NCI-H1694 (cell line): ENCODE results near the gene TSPAN1.
"Not testable (repeated sequence)": the region's sequence is repeated elsewhere in the genome, so short reads cannot be mapped to it uniquely, and the experiment has no call there.

ENCODE experiments used
- DNase-seq: peaks from one replicate; lab custom pipeline; 2025; lab: John Stamatoyannopoulos, UW

The TSPAN1 gene

DNA sequence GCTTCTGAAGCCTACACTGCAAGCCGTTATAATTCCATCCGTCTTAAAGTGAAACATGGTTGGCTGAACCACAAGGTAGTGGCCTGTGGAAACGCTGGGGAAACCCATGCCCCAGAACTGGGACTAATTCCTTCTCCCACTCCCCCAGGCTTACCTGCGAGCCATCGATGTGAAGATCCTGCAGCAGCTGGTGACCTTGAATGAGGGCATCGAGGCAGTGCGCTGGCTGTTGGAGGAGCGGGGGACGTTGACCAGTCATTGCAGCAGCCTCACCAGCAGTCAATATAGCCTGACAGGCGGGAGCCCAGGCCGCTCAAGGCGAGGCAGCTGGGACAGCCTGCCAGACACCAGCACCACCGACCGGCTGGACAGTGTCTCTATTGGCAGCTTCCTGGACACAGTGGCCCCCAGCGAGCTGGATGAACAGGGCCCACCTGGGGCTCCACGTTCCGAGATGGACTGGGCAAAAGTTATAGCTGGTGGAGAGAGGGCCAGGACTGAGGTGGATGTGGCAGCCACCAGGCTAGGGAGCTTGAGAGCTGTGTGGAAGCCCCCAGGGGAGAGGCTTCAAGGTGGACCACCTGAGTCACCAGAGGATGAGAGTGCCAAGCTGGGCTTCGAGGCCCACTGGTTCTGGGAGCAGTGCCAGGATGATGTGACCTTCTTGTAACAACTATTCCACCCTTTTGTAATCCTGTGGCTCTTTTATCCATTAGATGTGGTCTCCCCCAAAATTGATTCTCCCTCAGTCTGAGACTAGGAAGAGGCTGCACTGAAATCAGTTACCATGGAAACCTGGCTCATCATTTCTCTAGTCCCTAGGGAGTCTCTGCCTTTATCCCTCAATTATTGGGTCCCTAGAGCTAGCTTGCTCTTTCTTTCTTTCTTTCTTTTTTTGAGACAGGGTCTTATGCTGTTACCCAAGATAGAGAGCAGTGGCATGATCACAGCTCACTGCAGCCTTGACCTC lies 44.9 kb downstream of the TSPAN1 start:
- DNase-seq, result peak; percentile 9

DNA sequence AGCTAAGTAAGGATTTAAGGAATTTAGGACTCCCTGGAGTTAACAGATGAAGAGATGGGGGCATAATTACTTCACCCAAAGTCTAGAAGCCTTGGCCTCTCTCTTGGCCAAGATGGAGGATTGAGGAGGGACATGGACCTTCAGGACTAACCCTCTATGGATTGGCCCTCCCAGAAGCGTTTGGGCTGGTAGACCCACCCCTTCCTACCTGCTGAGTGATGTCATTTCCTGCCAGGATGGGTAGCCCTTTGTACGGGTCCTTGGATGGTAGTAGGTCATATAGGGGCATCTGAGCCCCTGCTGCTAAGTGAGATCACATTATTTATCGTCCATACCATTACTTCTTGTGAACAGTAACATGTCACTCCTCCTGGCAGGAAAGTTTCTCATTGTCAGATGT lies 45.9 kb downstream of the TSPAN1 start:
- no peak for DNase-seq

DNA sequence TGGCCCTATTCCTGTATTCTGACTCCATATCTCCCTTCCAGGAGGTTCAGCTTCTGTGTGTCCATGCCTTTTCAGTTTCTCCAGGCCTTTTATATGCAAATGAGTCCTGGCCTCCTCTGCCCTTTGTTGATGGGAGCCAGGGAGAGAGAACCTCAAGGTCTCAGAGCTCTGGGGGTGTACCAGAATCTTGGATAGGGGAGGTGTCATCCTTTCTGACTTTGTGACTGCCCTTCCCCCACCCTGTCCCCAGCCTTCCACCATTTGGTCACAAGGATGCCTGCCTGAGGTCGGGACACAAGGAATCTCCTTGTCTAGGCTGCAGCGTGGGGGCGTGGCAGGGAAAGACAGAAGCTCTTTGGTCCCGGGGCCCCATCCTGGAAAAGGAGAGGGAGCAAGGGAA lies 46.9 kb downstream of the TSPAN1 start:
- no peak for DNase-seq

DNA sequence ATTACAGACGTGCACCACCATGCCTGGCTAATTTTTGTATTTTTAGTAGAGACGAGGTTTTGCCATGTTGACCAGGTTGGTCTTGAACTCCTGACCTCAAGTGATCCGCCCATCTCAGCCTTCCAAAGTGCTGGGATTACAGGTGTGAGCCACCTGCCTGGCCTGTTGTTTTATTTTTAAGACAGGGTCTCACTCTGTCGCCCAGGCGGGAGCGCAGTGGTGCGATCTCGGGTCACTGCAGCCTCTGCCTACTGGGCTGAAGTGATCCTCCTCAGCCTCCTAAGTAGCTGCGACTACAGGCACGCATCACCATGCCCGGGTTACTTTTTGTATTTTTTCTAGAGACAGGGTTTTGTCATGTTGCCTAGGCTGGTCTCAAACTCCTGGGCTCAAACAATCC lies 48.2 kb downstream of the TSPAN1 start:
- not testable (repeated sequence) for DNase-seq

DNA sequence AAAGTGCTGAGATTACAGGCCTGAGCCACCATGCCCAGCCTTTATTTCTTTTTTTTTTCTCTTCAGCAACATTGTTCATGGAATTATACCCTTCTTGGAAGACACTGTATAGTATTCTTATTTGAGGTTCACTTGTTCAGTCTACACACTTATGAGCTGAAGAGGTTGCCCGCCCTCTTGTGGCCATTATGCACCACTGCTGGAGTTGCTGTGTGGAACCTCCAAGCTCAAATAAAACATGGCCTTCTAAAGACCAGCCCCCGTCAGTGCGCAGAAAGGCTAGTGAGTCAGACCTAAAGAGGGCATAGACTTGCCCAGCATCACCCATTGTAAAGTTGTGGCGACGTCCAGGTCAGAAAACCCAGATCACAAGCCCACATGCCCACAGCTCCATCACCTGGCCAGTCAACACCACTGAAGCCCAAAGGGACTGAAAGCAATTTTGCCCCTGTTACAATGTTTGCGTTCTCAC lies 48.6 kb downstream of the TSPAN1 start:
- peak; percentile 75 for DNase-seq

DNA sequence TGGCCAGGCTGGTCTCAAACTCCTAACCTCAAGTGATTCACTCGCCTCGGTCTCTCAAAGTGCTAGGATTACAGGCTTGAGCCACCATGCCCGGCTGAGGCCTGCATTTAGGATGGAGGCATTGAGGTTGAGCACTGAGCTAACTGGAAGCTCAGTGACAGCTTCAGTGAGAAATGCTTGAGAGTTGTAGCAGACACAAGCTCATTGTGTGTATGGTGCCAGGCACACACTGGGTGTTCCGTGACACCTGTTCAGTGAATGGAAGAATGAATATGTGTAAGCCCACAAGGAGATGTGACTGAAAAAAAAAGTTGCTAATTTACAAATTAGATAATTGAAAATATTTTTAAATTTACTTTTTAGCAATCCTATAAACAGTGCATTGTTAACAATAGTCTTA lies 50.1 kb downstream of the TSPAN1 start:
- no peak for DNase-seq

DNA sequence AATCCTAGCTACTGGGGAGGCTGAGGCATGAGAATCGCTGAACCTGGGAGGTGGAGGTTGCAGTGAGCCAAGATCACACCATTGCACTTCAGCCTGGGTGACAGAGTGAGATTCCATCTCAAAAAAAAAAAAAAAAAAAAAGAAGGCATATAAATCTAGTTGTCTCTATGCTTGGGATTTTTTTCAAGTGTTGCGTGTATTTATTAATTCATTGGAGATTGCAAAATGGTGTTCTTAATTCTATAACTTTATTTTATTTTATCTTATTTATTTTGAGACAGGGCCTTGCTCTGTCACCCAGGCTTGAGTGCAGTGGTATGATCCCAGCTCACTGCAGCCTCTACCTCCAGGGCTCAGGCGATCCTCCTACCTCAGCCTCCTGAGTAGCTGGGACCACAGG lies 56.3 kb downstream of the TSPAN1 start:
- DNase-seq, result not testable (repeated sequence)
